Common myeloid progenitor, CD34-positive (primary cell): ENCODE data around the gene APOD.
A peak's percentile ranks its signal among the peaks of the same experiment; 100 is the strongest.

Experiments
- CTCF ChIA-PET: fragments of 350-600 bp; sonication (Branson Sonifier 250); formaldehyde crosslinking; loops from one replicate; lab custom pipeline; 2021; ENCODE audit warnings: antibody characterized with exemption; lab: Charles Lee
- POLR2A ChIA-PET: fragments of 350-600 bp; sonication (Branson Sonifier 250); formaldehyde crosslinking; loops from one replicate; lab custom pipeline; 2021; ENCODE audit warnings: antibody characterized with exemption; lab: Charles Lee
- DNase-seq, 3 donors: peaks; one replicate each; pipeline versions ENCODE4 v3.0.0 to v3.0.0-alpha.2; 2013
- H3K27ac ChIP-seq, 2 experiments: 1 replicate in 1 of 2; 2 replicates in 1 of 2; pipeline ENCODE4 v1.7.0; 2013; ENCODE audit warnings: inconsistent platforms in 2 of 2, low read length in 2 of 2, mild to moderate bottlenecking in 2 of 2, low read depth in 1 of 2, moderate library complexity in 1 of 2; ENCODE audit not compliant: severe bottlenecking in 2 of 2, insufficient read depth in 1 of 2, poor library complexity in 1 of 2
- H3K27me3 ChIP-seq, 5 experiments: replicated peaks in 2 of 5; 1 replicate in 3 of 5; 2 replicates in 2 of 5; pipeline versions ENCODE4 v1.6.1 to v1.7.0; 2013; ENCODE audit warnings: low read length in 4 of 5, mild to moderate bottlenecking in 2 of 5, moderate library complexity in 2 of 5, inconsistent platforms in 1 of 5; ENCODE audit not compliant: insufficient read depth in 5 of 5, control insufficient read depth in 4 of 5
- H3K36me3 ChIP-seq, 4 experiments: 1 replicate in 2 of 4; 2 replicates in 2 of 4; pipeline versions ENCODE4 v1.6.1 to v1.7.0; 2013; ENCODE audit warnings: low read length in 3 of 4, control low read depth in 1 of 4, mild to moderate bottlenecking in 1 of 4; ENCODE audit not compliant: control insufficient read depth in 4 of 4, insufficient read depth in 4 of 4
- H3K4me1 ChIP-seq, 4 experiments: 1 replicate in 3 of 4; 2 replicates in 1 of 4; pipeline versions ENCODE4 v1.6.1 to v1.7.1; 2013; ENCODE audit warnings: low read length in 3 of 4, mild to moderate bottlenecking in 3 of 4, control low read depth in 1 of 4, inconsistent platforms in 1 of 4, moderate library complexity in 1 of 4; ENCODE audit not compliant: control insufficient read depth in 4 of 4, insufficient read depth in 4 of 4; ENCODE audit errors: control extremely low read depth in 1 of 4
- H3K4me3 ChIP-seq, 7 experiments: 1 replicate in 4 of 7; 2 replicates in 3 of 7; pipeline versions ENCODE4 v1.5.1 to v1.7.0; 2013; ENCODE audit warnings: mild to moderate bottlenecking in 7 of 7, low read length in 6 of 7, moderate library complexity in 6 of 7, inconsistent platforms in 2 of 7, low read depth in 2 of 7, control low read depth in 1 of 7; ENCODE audit not compliant: insufficient read depth in 4 of 7, control insufficient read depth in 1 of 7; ENCODE audit errors: extremely low read depth in 1 of 7
- H3K9me3 ChIP-seq, 5 experiments: 1 replicate in 4 of 5; 2 replicates in 1 of 5; pipeline versions ENCODE4 v1.6.1 to v1.7.1; 2013; ENCODE audit warnings: low read length in 4 of 5, mild to moderate bottlenecking in 2 of 5, inconsistent platforms in 1 of 5, low read depth in 1 of 5, moderate library complexity in 1 of 5; ENCODE audit not compliant: control insufficient read depth in 4 of 5, insufficient read depth in 2 of 5; ENCODE audit errors: control extremely low read depth in 1 of 5
- WGBS: methylation state at CpG from one replicate; pipeline ENCODE4 v1.1.5; 2013; ENCODE audit not compliant: insufficient coverage; 5-methylcytosine and 5-hydroxymethylcytosine counted together

APOD gene

DNA sequence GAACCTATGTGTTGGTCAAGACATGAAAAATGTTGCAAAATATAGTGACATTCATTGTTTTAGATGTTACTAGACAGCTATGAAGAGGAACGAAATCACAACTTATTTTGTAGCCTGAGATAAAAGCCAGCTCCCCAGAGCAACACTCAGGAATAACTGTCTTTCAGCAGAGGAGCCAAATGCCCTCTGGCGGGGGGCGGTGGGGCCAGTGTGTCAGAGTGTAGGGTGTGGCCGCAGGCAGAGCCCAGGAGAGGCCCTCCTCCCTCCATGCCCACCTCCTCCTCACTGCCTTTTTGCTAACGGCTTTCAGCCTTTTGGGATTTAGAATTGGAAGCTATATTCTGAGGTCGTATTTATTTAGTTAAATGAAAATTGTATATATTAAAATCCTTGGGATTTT is 16.9 kb downstream of the APOD start:
- H3K36me3 ChIP-seq, result no peaks in the 10 kb centered on the region
- H3K27me3 ChIP-seq, result no peaks in the 10 kb centered on the region
- no peak overlapping the region for H3K27ac ChIP-seq
- POLR2A ChIA-PET, result no interaction called here
- H3K9me3 ChIP-seq, result no peaks in the 10 kb centered on the region
- no peak for DNase-seq
- no peak overlapping the region for H3K4me3 ChIP-seq
- CTCF ChIA-PET, result interaction anchor here (0.7 to 1.4 kb wide), 5 partner anchors 8 to 282 kb away, joined by 3 to 4 read pairs (median 3); no protein-coding TSS in a partner anchor
- H3K4me1 ChIP-seq, result peaks cover 5 to 21% (median 17%) of the 10 kb centered on the region in 4 experiments
- no CpG with 5 or more reads among the region's 6 CpGs for WGBS

DNA sequence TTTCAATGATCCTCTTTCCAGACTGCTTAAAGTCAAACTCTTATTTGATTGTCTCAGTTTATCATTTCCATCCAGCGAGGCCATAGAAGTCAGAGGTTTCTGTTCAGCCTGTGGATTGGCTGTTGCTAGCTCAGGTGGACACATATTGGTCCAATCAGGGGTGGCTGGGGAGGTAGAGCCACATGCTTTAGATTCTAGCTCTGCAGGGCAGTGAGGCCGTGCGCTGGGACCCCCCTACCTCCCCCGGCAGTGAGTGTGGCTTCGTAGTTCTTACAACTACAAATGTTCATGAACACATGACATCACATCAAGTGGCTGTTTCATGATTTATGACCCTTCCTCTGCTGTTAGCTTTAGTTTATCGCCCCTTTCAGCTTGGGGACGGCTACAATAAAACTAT is 18.0 kb downstream of the APOD start:
- DNase-seq, result peak in 2 of 3 donors; percentile 61 to 75
- POLR2A ChIA-PET, result no interaction called here
- Histone ChIP-seq H3K9me3 (no peaks in the 10 kb centered on the region), H3K27me3 (no peaks in the 10 kb centered on the region), H3K27ac (no peak overlapping the region), H3K4me3 (peak overlapping the region in 1 of 7 experiments; percentile 20), H3K36me3 (no peaks in the 10 kb centered on the region), H3K4me1 (peaks cover 5 to 21% (median 17%) of the 10 kb centered on the region in 4 experiments)
- CTCF ChIA-PET, result interaction anchor here (0.9 to 1.2 kb wide), 2 partner anchors 11 to 283 kb away, joined by 3 read pairs; no protein-coding TSS in a partner anchor
- WGBS, result 11% methylated on average over 7 of the region's 7 CpGs

DNA sequence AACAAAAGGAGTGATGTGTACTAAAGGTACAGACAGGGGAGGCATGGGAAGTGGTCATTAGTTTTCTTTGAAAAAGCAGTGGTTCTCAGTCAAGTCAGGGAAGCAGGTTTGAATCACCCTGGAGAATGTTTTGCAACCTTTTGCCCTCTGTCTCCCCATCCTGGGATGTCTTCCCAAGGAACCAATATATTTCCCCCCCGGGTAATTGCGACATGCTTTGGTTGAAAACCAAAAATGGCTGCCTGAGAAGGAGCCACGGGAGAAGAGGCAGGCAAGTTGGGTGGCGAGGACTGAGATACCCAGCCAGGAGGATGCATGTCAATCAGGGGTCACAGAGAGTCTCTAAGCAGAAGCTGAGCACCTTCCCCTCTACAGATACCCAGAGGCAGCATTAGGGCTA is 20.4 kb downstream of the APOD start:
- no peak overlapping the region for H3K4me3 ChIP-seq
- no peaks in the 10 kb centered on the region for H3K36me3 ChIP-seq
- H3K27ac ChIP-seq, result no peak overlapping the region
- no peaks in the 10 kb centered on the region for H3K9me3 ChIP-seq
- 92% methylated on average over 4 of the region's 4 CpGs for WGBS
- no peaks in the 10 kb centered on the region for H3K27me3 ChIP-seq
- CTCF ChIA-PET, result interaction anchor here (1.1 kb wide), 1 partner anchor 15 kb away, joined by 3 read pairs; no protein-coding TSS in a partner anchor
- peaks cover 5 to 16% (median 14%) of the 10 kb centered on the region in 4 experiments for H3K4me1 ChIP-seq
- POLR2A ChIA-PET, result no interaction called here
- DNase-seq, result no peak

DNA sequence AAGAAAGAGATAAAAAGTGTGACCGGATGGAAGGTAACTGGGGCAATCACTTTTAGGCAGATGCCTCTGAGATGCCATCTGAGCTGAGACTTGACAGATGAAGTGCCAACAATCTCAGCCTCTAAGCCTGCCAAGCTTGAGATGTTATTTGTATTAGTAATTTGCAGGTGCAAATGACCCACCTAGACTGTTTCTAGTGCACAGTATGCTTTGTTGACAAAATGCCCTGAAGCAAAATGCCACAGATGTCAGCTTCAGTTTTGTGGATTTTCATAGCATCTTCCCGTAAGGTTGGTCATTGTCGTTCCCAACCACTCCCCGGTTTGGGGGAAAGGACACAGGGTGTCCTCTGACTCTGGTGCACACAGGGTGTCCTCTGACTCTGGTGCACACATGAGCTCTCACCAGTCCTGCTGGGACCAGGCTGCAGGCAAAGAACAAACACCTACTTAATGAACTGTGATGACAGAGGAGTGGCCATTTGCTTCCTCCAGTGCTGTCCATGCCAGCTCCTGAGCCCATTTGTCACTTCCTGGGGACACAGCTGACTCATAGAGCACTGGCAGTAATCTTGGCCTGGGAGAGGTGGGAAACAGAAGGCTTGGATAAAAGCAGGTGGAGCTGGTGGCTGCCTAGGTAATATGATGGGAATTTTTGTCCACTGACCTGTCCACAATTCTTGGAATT is 23.9 kb downstream of the APOD start:
- no peaks in the 10 kb centered on the region for H3K36me3 ChIP-seq
- H3K9me3 ChIP-seq, result no peaks in the 10 kb centered on the region
- WGBS, result 97% methylated on average over 4 of the region's 4 CpGs
- no peak overlapping the region for H3K4me3 ChIP-seq
- ChIA-PET POLR2A (no interaction called here), CTCF (interaction anchor here (0.8 to 1.4 kb wide), 2 partner anchors 9 to 10 kb away, joined by 3 to 4 read pairs; no protein-coding TSS in a partner anchor)
- no peak for DNase-seq
- H3K4me1 ChIP-seq, result no peaks in the 10 kb centered on the region
- no peak overlapping the region for H3K27ac ChIP-seq
- H3K27me3 ChIP-seq, result no peaks in the 10 kb centered on the region

DNA sequence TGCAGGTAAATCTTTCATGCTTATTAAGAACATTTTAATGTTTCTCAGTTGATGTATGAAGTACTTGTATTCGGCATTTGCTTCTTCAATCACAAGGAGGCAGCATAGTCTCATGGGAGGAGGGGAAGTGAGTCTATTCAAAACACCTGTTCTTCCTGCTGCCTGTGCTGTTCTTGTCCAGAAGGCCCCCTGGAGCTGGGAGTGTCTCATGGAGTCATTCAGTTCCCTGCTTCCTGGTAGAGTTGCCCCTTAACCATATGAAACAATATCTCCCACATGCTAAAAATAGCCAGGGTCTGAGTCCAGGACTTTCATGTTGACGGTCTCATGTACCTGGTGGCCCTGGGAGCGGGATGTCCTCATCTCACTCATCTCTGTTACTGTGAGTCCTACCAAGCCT is 25.1 kb downstream of the APOD start:
- Histone ChIP-seq H3K4me1 (no peaks in the 10 kb centered on the region), H3K36me3 (no peaks in the 10 kb centered on the region), H3K27ac (no peak overlapping the region), H3K9me3 (no peaks in the 10 kb centered on the region), H3K4me3 (no peak overlapping the region), H3K27me3 (no peaks in the 10 kb centered on the region)
- ChIA-PET POLR2A (no interaction called here), CTCF (interaction anchor here (0.9 to 1.2 kb wide), 2 partner anchors 8 to 10 kb away, joined by 3 to 4 read pairs; no protein-coding TSS in a partner anchor)
- WGBS, result 100% methylated on average over 2 of the region's 3 CpGs
- peak; percentile 43 to 67 (median 64) for DNase-seq

DNA sequence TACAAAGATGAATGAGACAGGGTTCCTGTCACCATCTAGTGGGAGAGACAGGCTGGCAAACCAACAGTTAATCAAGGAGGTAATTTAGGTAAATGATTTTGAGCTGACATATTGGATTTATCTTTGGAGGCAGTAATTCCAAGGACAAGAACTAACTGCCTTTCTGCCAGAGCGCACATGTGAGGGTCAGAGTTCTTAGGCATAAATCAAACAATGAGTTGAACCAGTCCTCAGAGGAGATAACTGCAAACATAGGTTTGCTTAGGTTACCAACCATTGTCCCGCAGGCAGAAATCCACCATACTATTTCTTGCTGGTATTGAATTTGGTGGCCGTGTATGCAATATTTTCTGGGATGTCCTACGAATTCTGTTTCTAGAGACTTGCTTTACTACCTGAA is 26.4 kb downstream of the APOD start:
- H3K27ac ChIP-seq, result no peak overlapping the region
- no peaks in the 10 kb centered on the region for H3K27me3 ChIP-seq
- H3K9me3 ChIP-seq, result no peaks in the 10 kb centered on the region
- no peaks in the 10 kb centered on the region for H3K4me1 ChIP-seq
- POLR2A ChIA-PET, result no interaction called here
- no peaks in the 10 kb centered on the region for H3K36me3 ChIP-seq
- no peak overlapping the region for H3K4me3 ChIP-seq
- WGBS, result 100% methylated on average over 1 of the region's 4 CpGs
- CTCF ChIA-PET, result interaction anchor here (1.7 kb wide), 1 partner anchor 11 kb away, joined by 4 read pairs; no protein-coding TSS in a partner anchor
- DNase-seq, result no peak

DNA sequence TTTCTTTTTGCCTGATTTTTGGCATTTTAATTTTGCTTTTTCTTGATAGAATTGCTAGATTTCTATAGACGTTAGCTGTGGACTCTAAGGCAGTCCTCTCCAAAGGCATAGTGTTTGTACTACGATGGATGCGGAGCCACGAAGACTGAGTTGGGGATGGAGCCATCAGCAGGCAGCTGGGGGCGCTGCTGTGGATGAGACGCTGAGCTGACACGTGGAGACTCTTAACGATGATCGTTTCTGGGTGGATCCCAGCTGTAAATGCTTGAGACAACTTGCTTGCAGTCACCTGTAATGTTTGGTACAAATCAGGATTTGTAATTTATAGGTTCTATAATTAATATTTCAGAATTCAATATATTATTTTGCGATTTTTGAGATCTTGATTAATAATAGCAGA is 27.4 kb downstream of the APOD start:
- Histone ChIP-seq H3K36me3 (no peaks in the 10 kb centered on the region), H3K4me3 (no peak overlapping the region), H3K4me1 (no peaks in the 10 kb centered on the region), H3K27ac (no peak overlapping the region), H3K9me3 (no peaks in the 10 kb centered on the region), H3K27me3 (peaks cover 0 to 5% (median 0%) of the 10 kb centered on the region in 5 experiments)
- WGBS, result 29% methylated on average over 8 of the region's 10 CpGs
- peak in 2 of 3 donors; percentile 45 to 60 for DNase-seq
- POLR2A ChIA-PET, result interaction anchor here (0.6 to 1.1 kb wide), 2 partner anchors 10 to 14 kb away, joined by 3 read pairs; partner anchors contain the start of gene PPP1R2
- CTCF ChIA-PET, result interaction anchor here (1.0 to 1.7 kb wide), 3 partner anchors 11 to 25 kb away, joined by 4 read pairs; no protein-coding TSS in a partner anchor
